HG03442 (cell line): Measurements from ENCODE around the gene NGFR.

Experiments used
- ATAC-seq: cut with Tn5 transposase; IDR thresholded peaks from one replicate; pipeline ENCODE4 v1.9.1; 2021; ENCODE audit warnings: mild to moderate bottlenecking, moderate library complexity; ENCODE audit not compliant: unreplicated experiment

The NGFR gene

DNA sequence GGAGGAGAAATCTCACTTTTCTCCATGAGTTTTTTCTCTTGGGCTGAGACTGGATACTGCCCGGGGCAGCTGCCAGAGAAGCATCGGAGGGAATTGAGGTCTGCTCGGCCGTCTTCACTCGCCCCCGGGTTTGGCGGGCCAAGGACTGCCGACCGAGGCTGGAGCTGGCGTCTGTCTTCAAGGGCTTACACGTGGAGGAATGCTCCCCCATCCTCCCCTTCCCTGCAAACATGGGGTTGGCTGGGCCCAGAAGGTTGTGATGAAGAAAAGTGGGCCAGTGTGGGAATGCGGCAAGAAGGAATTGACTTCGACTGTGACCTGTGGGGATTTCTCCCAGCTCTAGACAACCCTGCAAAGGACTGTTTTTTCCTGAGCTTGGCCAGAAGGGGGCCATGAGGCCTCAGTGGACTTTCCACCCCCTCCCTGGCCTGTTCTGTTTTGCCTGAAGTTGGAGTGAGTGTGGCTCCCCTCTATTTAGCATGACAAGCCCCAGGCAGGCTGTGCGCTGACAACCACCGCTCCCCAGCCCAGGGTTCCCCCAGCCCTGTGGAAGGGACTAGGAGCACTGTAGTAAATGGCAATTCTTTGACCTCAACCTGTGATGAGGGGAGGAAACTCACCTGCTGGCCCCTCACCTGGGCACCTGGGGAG, 19.1 kb downstream of the NGFR start:
- ATAC-seq = no peak

- ATAC-seq = peak; percentile 85
Measured at GRCh38 chr17:49515196-49515770, 20.2 kb downstream of the NGFR start.

DNA sequence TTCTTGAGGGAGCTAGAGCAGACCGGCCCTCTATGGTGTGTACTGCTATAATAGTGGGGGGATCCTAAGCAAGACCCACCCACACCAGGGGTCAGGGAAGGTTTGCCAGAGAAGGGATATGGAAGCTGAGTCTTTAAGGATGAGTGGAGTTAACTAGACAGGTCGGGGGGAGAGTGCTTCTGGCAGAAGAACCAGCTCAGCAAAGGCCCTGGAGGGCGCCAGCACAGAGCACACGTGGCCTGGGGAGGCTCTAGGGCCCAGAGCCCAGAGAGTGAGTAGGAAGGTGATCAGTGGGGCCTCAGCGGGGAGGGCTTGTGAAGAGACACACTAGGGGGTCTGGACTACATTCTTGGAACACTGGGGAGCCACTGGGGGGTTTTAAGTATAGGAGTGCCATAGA, 21.1 kb downstream of the NGFR start:
- no peak for ATAC-seq

- no peak for ATAC-seq
Measured at GRCh38 chr17:49518346-49519078, 23.4 kb downstream of the NGFR start.

GRCh38 chr17:49519781-49520180, 24.7 kb downstream of the NGFR start:
- no peak for ATAC-seq

DNA sequence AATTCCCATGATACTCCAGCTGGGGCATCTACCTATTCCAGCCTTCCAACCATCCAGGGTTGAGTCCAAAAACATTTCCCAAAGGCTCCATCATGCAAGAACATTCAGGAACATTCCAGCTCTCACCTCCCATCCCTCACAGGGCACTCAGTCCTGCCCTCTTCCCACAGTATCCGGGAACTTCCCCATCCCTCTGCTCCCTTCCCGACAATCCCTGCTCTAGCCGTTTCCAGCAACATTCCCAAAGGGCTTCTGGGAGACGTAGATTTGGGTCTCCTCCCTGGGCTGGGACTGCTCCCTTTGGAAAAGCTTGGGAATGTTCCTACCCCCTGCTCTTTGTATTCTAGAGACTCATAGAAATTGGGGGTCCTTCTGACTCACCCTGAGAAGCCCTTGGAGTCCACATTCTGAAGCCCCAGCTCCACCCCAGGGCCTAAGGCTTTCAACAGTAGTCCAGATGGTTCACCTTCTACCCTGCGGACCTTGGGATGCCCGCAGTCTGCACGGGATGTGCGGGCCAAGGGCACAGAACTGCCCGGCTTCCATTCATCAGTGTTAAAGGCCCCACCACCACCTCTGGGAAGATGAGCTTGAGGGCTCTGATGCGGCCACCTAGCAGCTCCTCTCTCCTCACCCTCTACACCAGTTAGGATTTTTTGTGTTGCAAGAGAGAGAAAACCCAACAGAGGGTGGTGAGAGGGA, 25.4 kb downstream of the NGFR start:
- ATAC-seq = no peak

- ATAC-seq = no peak
Measured at GRCh38 chr17:49521088-49521450, 26.0 kb downstream of the NGFR start.

DNA sequence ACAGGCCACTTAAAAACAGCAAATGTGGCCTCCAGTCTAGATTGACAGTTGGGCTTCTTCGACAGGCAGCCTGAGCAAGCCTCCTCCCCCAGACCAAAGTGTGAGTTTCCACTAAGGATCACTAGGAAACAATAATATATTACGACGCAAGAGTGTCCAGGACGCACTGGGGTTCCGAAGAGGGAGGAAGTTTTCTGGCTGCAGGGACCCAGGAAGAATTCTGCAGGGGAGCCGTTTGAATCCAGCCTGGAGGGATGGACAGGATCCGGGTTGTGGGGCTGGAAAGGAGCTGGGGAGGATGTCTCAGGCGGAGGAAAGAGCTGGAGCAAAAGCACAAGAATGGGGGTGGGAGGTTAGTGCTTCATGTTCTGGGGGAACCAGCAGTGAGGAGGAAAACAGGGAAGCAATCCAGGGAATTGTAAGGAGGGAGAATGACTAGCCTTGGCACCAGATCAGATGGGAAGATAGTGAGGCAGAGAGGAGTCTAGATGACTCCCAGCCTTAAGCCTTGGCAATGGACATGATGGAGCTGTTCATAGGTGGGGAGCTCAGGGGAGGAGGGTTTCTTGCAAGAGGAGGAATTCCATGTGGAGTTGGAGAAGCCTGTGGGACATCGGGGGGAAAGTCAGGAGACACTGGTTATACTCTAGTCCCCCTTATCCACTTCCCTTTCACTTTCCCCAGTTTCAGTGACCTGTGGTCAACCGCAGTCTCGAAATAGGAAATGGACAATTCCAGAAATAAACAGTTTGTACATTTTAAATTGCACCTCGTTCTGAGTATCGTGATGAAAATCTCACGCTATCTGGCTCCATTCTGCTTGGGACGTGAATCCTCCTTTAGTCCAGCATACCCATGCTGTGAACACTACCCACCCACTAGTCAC, 26.6 kb downstream of the NGFR start:
- ATAC-seq = no peak

- ATAC-seq = no peak
Measured at GRCh38 chr17:49522357-49522890, 27.3 kb downstream of the NGFR start.

- ATAC-seq = no peak
Measured at GRCh38 chr17:49523196-49523595, 28.1 kb downstream of the NGFR start.

- no peak for ATAC-seq
Measured at GRCh38 chr17:49523706-49524472, 28.8 kb downstream of the NGFR start.

DNA sequence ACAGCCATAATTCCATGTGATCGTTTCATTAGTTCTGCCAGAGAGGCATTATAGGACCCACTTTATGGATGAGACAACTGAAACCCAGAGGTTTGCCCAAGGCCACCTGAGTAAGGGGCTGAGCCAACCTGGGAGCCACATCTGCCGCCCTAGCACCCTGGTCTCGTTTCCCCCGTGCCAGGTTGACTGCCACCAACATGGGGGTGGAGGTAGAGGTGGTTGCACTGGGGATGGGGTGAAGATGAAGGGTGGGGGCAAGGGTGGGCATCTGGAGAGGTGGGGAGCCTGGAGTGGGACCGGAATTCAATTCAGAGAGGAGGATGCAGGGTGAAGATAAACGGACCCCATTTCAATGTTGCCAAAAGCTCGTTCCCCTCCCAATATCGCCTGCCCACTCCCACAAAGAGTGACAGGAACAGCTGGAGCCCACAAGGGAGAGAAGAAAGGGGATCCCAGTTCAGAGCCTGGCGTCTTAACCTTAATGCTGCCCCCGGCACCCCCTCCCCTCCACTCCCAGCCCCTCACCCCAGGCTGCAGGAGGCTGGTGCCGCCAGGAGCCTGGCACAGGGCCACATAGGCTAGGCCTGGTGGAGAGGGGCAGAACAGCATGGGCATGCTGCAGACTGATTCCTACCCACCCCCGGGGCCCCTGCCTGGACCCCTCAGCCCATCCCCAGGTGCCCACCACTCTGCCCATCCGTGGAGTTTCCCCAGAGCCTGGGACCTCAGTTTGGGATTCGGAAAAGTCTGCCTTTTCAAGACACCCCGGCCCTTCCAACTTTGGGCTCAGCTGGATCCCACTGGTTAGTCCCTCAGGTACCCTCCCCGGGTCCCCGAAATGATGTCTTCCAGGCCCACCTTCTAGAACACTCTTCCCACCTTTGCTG, 29.6 kb downstream of the NGFR start:
- ATAC-seq = no peak

- ATAC-seq = no peak
Measured at GRCh38 chr17:49525831-49526741, 31.0 kb downstream of the NGFR start.

DNA sequence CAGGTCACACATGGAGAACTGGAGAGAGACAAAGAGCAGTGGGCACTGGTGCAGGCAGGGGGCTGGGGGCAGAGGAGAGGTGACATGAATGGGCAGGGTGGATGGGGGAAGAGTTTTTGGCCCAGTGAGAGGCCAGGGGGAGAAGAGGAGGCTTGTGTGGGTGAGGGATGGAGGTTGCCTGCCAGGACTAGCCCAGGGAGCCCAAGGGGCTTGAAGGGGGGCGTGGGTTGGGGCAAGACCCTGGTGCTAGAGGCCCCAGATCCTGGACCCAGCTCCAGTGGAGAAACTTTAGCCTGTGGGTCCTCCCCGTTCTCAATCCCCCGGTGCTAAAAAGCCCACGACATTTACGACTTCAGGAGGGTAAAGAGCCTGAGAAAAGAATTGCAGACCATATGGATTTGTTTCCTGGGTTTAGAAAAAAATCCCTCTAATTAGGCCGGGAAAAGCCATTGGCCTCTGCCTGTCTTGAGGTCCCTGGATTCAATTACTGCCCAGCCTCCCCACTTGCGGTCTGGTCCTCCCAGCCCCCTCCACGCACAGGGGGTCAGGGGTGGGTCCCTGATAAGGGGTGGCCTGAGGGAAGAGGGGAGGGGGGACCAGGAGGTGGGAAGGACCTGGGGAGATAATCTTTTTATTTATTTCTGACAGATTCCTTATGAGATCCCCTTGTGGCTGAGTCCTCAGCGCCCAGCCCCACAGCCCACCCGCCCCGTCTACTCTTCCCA, 33.0 kb downstream of the NGFR start:
- no peak for ATAC-seq

DNA sequence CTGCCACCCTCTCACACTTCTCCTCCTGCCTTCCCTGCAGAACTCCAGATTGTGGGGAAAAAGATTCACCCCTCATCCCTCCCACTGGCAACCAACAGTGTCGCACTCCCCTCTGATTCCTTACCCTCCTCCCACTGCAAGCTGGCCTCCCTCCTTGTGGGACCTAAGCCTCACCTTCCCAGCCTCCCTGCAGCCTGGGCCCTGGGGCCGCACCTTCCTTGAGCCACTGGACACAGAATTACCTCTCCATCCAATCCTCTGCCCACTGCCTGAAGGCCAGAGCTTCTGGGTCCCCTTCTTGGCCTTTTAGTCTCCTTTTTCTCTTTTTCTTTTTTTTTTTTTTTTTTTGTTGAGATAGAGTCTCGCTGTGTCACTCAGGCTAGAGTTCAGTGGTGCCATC, 33.9 kb downstream of the NGFR start:
- no peak for ATAC-seq

DNA sequence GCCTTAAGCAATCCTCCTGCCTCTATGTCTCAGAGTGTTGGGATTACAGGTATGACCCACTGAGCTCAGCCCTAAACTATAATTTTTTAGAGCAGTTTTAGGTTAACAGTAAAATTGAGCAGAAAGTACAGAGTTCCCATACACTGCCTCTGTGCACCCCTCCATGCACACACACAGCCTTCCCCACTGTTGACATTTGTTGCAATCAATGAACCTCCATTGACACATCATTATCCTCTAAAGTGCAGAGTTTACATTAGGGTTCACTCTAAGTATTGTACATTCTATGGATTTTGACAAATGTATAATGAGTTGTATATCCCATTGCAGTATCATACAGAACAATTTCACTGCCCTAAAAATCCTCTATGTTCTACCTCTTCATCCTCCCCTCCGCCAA, 35.0 kb downstream of the NGFR start:
- no peak for ATAC-seq

GRCh38 chr17:49543860-49544259, 48.8 kb downstream of the NGFR start:
- ATAC-seq = no peak
